Right ventricle myocardium superior (tissue), 1 donor: Measurements from ENCODE around the gene NUDT22. TPM values are rescaled to one million over a fixed set of nuclear protein-coding genes. Genes with fewer than 3 reads are reported as not detected.
A peak's percentile ranks its signal among the peaks of the same experiment; 100 is the strongest.

Experiments
- ATAC-seq: fragments of 200-7000 bp; cut with Tn5 transposase; one replicate; pipeline ENCODE4 v1.9.1; 2020; ENCODE audit warnings: mild to moderate bottlenecking; ENCODE audit not compliant: poor library complexity
- DNase-seq: peaks from one replicate; pipeline ENCODE4 v3.0.0-alpha.2; 2020
- intact Hi-C: fragments of 100-400 bp; cut with DNase I; formaldehyde crosslinking; loops from one replicate; pipeline ENCODE4 v1.11.2; 2022
- total RNA-seq: library from RNA; stranded (reverse); fragmentation: NEBNext Ultra II Directional; extraction: Animal tissue kit (Norgen Biotek cat#: 25700); gene quantifications from one replicate; pipeline ENCODE4 v1.2.1, GENCODE V29; 2021
- donor health status: DM: no; HTN: yes; CAD: no; lungs with severe emphysema.

The NUDT22 gene
- total RNA-seq, 1 donor from 2014 or later: 60.8 TPM

- intact Hi-C loops: no loop called here
- DNase-seq (no peak), ATAC-seq (no peak)
These were observed 36.4 kb downstream of the NUDT22 start for GRCh38 chr11:64262271-64263002.

GRCh38 chr11:64263021-64263946 lies 37.2 kb downstream of the NUDT22 start:
- intact Hi-C loops: no loop called here
- ATAC-seq: no peak

GRCh38 chr11:64263947-64264317 lies 37.9 kb downstream of the NUDT22 start:
- ATAC-seq (no peak), DNase-seq (no peak)
- intact Hi-C loops: no loop called here

More at GRCh38 chr11:64263021-64263946, 37.2 kb downstream of the NUDT22 start:
- DNase-seq: no peak

GRCh38 chr11:64264371-64264852 lies 38.3 kb downstream of the NUDT22 start:
- intact Hi-C loops: no loop called here
- DNase-seq: no peak
- ATAC-seq: no peak

GRCh38 chr11:64265176-64266160 lies 39.4 kb downstream of the NUDT22 start:
- intact Hi-C loops: no loop called here
- no peak for ATAC-seq
- DNase-seq: no peak

GRCh38 chr11:64266339-64266738 lies 40.3 kb downstream of the NUDT22 start:
- intact Hi-C loops: no loop called here
- no peak for DNase-seq
- no peak for ATAC-seq

GRCh38 chr11:64267207-64267945 lies 41.3 kb downstream of the NUDT22 start:
- no peak for DNase-seq
- intact Hi-C loops: no loop called here
- ATAC-seq: no peak

GRCh38 chr11:64268025-64268892 lies 42.2 kb downstream of the NUDT22 start:
- DNase-seq (peak; percentile 81), ATAC-seq (no peak)
- intact Hi-C loops: no loop called here

- peak; percentile 82 for DNase-seq
- ATAC-seq: peak; percentile 24
- intact Hi-C loops: no loop called here
These were observed 42.9 kb downstream of the NUDT22 start for GRCh38 chr11:64268893-64269539.

GRCh38 chr11:64269540-64270220 lies 43.6 kb downstream of the NUDT22 start:
- DNase-seq (peak; percentile 98), ATAC-seq (peak; percentile 83)
- intact Hi-C loops: loop anchor here (2.0 kb wide), 1 partner anchor 15 kb away; the partner anchor contains the start of genes BAD and GPR137

GRCh38 chr11:64275031-64275800 lies 49.1 kb downstream of the NUDT22 start:
- intact Hi-C loops: no loop called here
- DNase-seq (no peak), ATAC-seq (no peak)

- ATAC-seq: no peak
- DNase-seq: no peak
- intact Hi-C loops: no loop called here
These were observed 49.8 kb downstream of the NUDT22 start for GRCh38 chr11:64275841-64276240.

- DNase-seq (no peak), ATAC-seq (no peak)
- intact Hi-C loops: no loop called here
These were observed 50.8 kb downstream of the NUDT22 start for GRCh38 chr11:64276653-64277431.

GRCh38 chr11:64278576-64279190 lies 52.6 kb downstream of the NUDT22 start:
- intact Hi-C loops: no loop called here
- DNase-seq (no peak), ATAC-seq (no peak)
